HEK293 (cell line): ENCODE results near the gene UNC93B1.

Experiments used
- CTCF ChIA-PET: fragments of 350-600 bp; formaldehyde crosslinking; extraction: SDS; loops from one replicate; lab custom pipeline; 2021; ENCODE audit warnings: antibody characterized with exemption; lab: Yijun Ruan, JAX
- POLR2A ChIA-PET: fragments of 300-600 bp; formaldehyde crosslinking; extraction: SDS; loops from one replicate; lab custom pipeline; 2020; ENCODE audit warnings: antibody characterized with exemption, inconsistent platforms; lab: Yijun Ruan, JAX
- H3K27ac ChIP-seq: fragments of 200-500 bp; sonication (Bioruptor generic); 2 replicates; pipeline ENCODE4 v1.5.1; 2014; ENCODE audit warnings: low read depth, low read length, control low read depth, inconsistent platforms; ENCODE audit errors: extremely low read depth
- H3K36me3 ChIP-seq, 2 experiments: fragments of 200-500 bp in 1 of 2; sonication (Bioruptor generic) in 1 of 2; 1 replicate in 1 of 2; 2 replicates in 1 of 2; pipeline ENCODE4 v1.5.1; 2014 to 2017; ENCODE audit warnings: inconsistent platforms in 2 of 2, low read length in 2 of 2; ENCODE audit not compliant: control insufficient read depth in 2 of 2, insufficient read depth in 1 of 2
- H3K4me1 ChIP-seq: fragments of 200-500 bp; sonication (Bioruptor generic); 2 replicates; pipeline ENCODE4 v1.5.1; 2014; ENCODE audit warnings: mild to moderate bottlenecking, low read length, inconsistent platforms; ENCODE audit not compliant: control insufficient read depth, insufficient read depth
- H3K4me3 ChIP-seq: 2 replicates; pipeline ENCODE4 v1.5.1; 2011; ENCODE audit warnings: low read depth, mild to moderate bottlenecking, control low read depth, low read length, moderate library complexity
- H3K9me3 ChIP-seq: fragments of 200-500 bp; sonication (Bioruptor generic); 2 replicates; pipeline ENCODE4 v1.5.1; 2014; ENCODE audit warnings: low read depth, low read length, inconsistent platforms; ENCODE audit not compliant: control insufficient read depth, insufficient read depth
- GFI1B ChIP-seq: fragments of 450-650 bp; formaldehyde crosslinking; IDR thresholded peaks from 2 replicates; pipeline ENCODE4 v1.5.1; 2016; ENCODE audit warnings: missing biosample characterization, missing genetic modification characterization
- KLF10 ChIP-seq: fragments of 450-650 bp; IDR thresholded peaks from 2 replicates; pipeline ENCODE4 v1.5.1; 2018; ENCODE audit warnings: missing biosample characterization, mild to moderate bottlenecking, missing genetic modification characterization
- MYNN ChIP-seq: fragments of 450-650 bp; formaldehyde crosslinking; IDR thresholded peaks from 2 replicates; pipeline ENCODE4 v1.5.1; 2016; ENCODE audit warnings: missing biosample characterization, missing genetic modification characterization, borderline replicate concordance
- SCRT2 ChIP-seq: fragments of 450-650 bp; formaldehyde crosslinking; IDR thresholded peaks from 2 replicates; pipeline ENCODE4 v1.5.1; 2016; ENCODE audit warnings: missing biosample characterization, missing genetic modification characterization
- SETDB1 ChIP-seq: IDR thresholded peaks from one replicate; pipeline ENCODE4 v1.6.1; 2017; ENCODE audit warnings: mild to moderate bottlenecking, low read length, moderate library complexity, mixed read lengths; ENCODE audit not compliant: insufficient read length
- WT1 ChIP-seq: fragments of 450-650 bp; formaldehyde crosslinking; IDR thresholded peaks from 2 replicates; pipeline ENCODE4 v1.5.1; 2016; ENCODE audit warnings: missing biosample characterization, missing genetic modification characterization
- YY2 ChIP-seq: fragments of 450-650 bp; formaldehyde crosslinking; IDR thresholded peaks from 2 replicates; pipeline ENCODE4 v1.5.1; 2016; ENCODE audit warnings: missing biosample characterization, missing genetic modification characterization
- ZNF112 ChIP-seq: fragments of 450-650 bp; formaldehyde crosslinking; IDR thresholded peaks from 2 replicates; pipeline ENCODE4 v1.5.0; 2017; ENCODE audit warnings: missing biosample characterization, missing genetic modification characterization
- ZNF221 ChIP-seq: fragments of 450-650 bp; formaldehyde crosslinking; IDR thresholded peaks from 2 replicates; pipeline ENCODE4 v1.5.1; 2017; ENCODE audit warnings: missing biosample characterization, missing genetic modification characterization, borderline replicate concordance
- ZNF274 ChIP-seq, 2 experiments: fragments of 200-500 bp in 1 of 2; fragments of 450-650 bp in 1 of 2; sonication (Bioruptor generic) in 1 of 2; formaldehyde crosslinking in 1 of 2; IDR thresholded peaks; 2 replicates each; pipeline versions ENCODE4 v1.5.1 to v1.6.1; 2014 to 2016; ENCODE audit warnings: borderline replicate concordance in 1 of 2, inconsistent platforms in 1 of 2, low read length in 1 of 2, missing biosample characterization in 1 of 2, missing genetic modification characterization in 1 of 2
- ZNF423 ChIP-seq: fragments of 450-650 bp; formaldehyde crosslinking; IDR thresholded peaks from 2 replicates; pipeline ENCODE4 v1.5.1; 2016; ENCODE audit warnings: missing biosample characterization, missing genetic modification characterization
- ZNF48 ChIP-seq: fragments of 450-650 bp; formaldehyde crosslinking; IDR thresholded peaks from 2 replicates; pipeline ENCODE4 v1.5.1; 2016; ENCODE audit warnings: missing biosample characterization, missing genetic modification characterization
- ZNF677 ChIP-seq: fragments of 450-650 bp; IDR thresholded peaks from 2 replicates; pipeline ENCODE4 v1.5.0; 2018; ENCODE audit warnings: missing biosample characterization, mild to moderate bottlenecking, missing genetic modification characterization, moderate library complexity
- ZNF785 ChIP-seq: fragments of 450-650 bp; formaldehyde crosslinking; IDR thresholded peaks from 2 replicates; pipeline ENCODE4 v1.5.1; 2016; ENCODE audit warnings: missing biosample characterization, missing genetic modification characterization
- ZSCAN30 ChIP-seq: fragments of 450-650 bp; IDR thresholded peaks from 2 replicates; pipeline ENCODE4 v1.5.1; 2018; ENCODE audit warnings: missing biosample characterization, mild to moderate bottlenecking, missing genetic modification characterization, moderate library complexity
- TF ChIP-seq, protein P1 (sequence below): fragments of 450-650 bp; formaldehyde crosslinking; IDR thresholded peaks from 2 replicates; pipeline ENCODE4 v1.5.1; 2016; ENCODE audit warnings: missing biosample characterization, missing genetic modification characterization
- TF ChIP-seq, protein P2 (sequence below): fragments of 450-650 bp; IDR thresholded peaks from 2 replicates; pipeline ENCODE4 v1.5.1; 2018; ENCODE audit warnings: missing biosample characterization, mild to moderate bottlenecking, missing genetic modification characterization

Gene UNC93B1

DNA sequence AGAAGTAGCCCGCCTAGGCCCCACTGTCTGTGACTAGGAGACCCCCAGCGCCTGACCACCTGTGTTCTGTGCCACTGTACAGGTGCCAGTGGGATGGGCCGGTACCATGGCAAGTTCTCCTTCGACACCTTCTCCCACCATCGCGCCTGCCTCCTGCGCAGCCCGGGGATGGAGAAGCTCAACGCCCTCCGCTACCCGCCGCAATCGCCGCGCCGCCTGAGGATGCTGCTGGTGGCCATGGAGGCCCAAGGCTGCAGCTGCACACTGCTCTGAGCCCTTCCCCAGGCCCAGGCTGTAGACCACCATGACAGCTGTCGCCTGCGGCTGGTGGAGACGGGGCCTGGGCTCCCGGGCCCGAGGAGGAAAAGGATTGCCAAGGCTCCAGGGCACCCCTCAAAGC, 23.8 kb upstream of the UNC93B1 start:
- Histone ChIP-seq H3K4me1 (0 out of 2 replicates have a peak, but pooled peaks cover 2% of the 10 kb centered on the region), H3K27ac (no peak overlapping the region), H3K36me3 (peaks cover 0 to 27% of the 10 kb centered on the region in 2 experiments; a peak in 1 of 3 replicates), H3K9me3 (no peaks in the 10 kb centered on the region), H3K4me3 (no peak overlapping the region)
- ChIA-PET POLR2A (interaction anchor here (0.6 to 2.1 kb wide), 3 partner anchors 8 to 431 kb away, joined by 3 to 5 read pairs (median 3); partner anchors contain the start of gene ALDH3B1), CTCF (interaction anchor here (0.7 kb wide), 1 partner anchor 271 kb away, joined by 3 read pairs; no protein-coding TSS in a partner anchor)
- TF ChIP-seq WT1: no peak
- TF ChIP-seq KLF10 (tag by site-specific recombination): no peak
- no peak for TF ChIP-seq ZNF221
- no peak for TF ChIP-seq ZNF423

DNA sequence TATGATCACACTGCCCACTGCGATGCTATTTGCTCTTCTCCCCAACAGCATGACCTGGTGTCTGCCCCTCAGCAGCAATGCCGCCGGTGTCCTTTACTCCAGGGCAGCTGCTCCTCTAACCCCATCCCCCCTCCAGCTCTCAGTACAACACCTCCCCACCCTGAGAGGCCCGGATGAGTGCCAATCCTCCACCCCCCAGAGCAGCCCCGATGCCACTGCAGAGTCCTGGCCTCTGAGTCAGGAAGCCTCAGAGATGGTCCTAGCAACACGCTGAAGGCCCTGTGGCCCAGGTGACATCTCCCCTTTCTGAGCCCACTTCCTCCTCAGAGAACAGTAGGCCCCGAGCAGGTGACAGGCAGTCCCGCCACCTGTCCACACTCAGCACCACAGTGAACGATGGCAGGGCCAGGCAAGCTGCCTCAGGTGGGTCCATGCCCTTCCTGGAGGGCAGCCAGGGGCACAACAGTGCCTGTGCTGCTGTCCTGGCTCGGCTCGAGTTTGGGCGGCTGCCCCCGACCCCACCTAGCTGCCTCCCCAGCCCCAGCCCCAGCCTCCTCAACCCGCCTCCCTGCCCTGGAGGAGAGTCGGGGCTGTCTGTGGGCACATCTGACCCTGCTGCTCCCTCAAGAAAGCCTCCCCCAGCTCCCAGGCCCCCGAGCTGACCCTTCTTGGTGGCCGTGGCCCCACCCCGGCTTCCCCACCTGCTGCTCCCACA, 22.7 kb upstream of the UNC93B1 start:
- no peak overlapping the region for H3K27ac ChIP-seq

DNA sequence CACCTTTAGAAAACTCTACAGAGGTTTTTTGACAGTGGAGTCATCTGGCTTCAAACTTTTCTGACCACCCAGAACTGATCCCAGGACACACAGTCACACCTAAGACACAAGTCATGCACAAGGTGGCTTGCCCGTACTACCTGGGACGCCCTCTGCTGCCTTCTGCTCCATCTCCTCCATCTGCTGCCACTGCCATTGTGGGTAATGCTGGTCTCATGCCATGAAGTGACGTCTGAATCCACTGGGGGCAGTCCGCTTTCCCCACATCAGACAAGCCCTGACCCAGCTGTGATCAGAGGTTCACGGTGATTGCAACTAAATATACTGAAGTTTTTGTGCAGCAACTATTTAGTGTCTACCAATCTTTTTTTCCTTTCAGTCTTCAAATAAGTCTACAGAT, 21.1 kb upstream of the UNC93B1 start:
- POLR2A ChIA-PET: interaction anchor here (1.0 to 1.3 kb wide), 2 partner anchors 15 kb away, joined by 3 to 4 read pairs; partner anchors contain the start of gene ALDH3B1
- Histone ChIP-seq H3K9me3 (no peaks in the 10 kb centered on the region), H3K27ac (no peak overlapping the region), H3K4me3 (no peak overlapping the region), H3K4me1 (no peaks in the 10 kb centered on the region), H3K36me3 (peaks cover 0 to 18% of the 10 kb centered on the region in 2 experiments; a peak in 1 of 3 replicates)
- CTCF ChIA-PET: interaction anchor here (0.6 kb wide), 1 partner anchor 291 kb away, joined by 3 read pairs; no protein-coding TSS in a partner anchor
- TF ChIP-seq ZSCAN30 (tag by site-specific recombination): no peak
- TF ChIP-seq, protein P1, sequence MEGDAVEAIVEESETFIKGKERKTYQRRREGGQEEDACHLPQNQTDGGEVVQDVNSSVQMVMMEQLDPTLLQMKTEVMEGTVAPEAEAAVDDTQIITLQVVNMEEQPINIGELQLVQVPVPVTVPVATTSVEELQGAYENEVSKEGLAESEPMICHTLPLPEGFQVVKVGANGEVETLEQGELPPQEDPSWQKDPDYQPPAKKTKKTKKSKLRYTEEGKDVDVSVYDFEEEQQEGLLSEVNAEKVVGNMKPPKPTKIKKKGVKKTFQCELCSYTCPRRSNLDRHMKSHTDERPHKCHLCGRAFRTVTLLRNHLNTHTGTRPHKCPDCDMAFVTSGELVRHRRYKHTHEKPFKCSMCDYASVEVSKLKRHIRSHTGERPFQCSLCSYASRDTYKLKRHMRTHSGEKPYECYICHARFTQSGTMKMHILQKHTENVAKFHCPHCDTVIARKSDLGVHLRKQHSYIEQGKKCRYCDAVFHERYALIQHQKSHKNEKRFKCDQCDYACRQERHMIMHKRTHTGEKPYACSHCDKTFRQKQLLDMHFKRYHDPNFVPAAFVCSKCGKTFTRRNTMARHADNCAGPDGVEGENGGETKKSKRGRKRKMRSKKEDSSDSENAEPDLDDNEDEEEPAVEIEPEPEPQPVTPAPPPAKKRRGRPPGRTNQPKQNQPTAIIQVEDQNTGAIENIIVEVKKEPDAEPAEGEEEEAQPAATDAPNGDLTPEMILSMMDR: peak; percentile 32; the same call in 1 of the 2 replicates

More for the DNA sequence above, 22.7 kb upstream of the UNC93B1 start:
- TF ChIP-seq ZNF48 (tag by site-specific recombination) (no peak), SCRT2 (tag by site-specific recombination) (no peak), GFI1B (tag by site-specific recombination) (no peak), MYNN (tag by site-specific recombination) (no peak), ZNF112 (tag by site-specific recombination) (no peak), ZNF274 (IDR thresholded peaks at IDR 0.05; ENCODE audit: low read length) (no peak), ZNF274 (tag by site-specific recombination; IDR thresholded peaks at IDR 0.05; ENCODE audit: borderline replicate concordance) (no peak)
- Histone ChIP-seq H3K4me3 (no peak overlapping the region), H3K4me1 (no peaks in the 10 kb centered on the region), H3K36me3 (peaks cover 0 to 18% of the 10 kb centered on the region in 2 experiments; a peak in 1 of 3 replicates), H3K9me3 (no peaks in the 10 kb centered on the region)
- ChIA-PET POLR2A (interaction anchor here (2.1 kb wide), 1 partner anchor 17 kb away, joined by 5 read pairs; the partner anchor contains the start of gene ALDH3B1), CTCF (interaction anchor here (0.6 to 0.7 kb wide), 2 partner anchors 17 to 71 kb away, joined by 3 to 4 read pairs; partner anchors contain the start of gene ALDH3B1)

DNA sequence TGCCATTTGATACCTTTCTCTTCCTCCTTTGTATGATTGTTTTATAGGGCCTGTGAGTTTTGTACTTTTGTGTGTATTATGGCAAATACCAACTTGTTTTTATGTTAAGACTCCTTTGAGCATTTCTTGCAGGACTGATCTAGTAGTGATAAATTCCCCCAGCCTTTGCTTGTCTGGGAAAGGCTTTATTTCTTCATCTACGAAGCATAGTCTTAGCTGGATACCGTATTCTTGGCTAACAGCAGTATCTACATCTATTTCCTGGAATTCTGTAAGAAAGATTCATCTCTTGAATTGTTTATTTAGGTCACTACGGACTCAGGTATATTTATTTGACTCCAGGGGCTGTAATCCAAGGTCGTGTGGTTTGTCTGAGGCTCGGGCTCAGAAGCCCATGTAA, 20.6 kb upstream of the UNC93B1 start:
- no peak overlapping the region for H3K27ac ChIP-seq
- POLR2A ChIA-PET: interaction anchor here (1.0 to 1.3 kb wide), 2 partner anchors 14 to 16 kb away, joined by 3 to 4 read pairs; partner anchors contain the start of gene ALDH3B1
- H3K9me3 ChIP-seq: no peaks in the 10 kb centered on the region
- peaks cover 0 to 18% of the 10 kb centered on the region in 2 experiments; a peak in 1 of 3 replicates for H3K36me3 ChIP-seq
- TF ChIP-seq ZNF785 (tag by site-specific recombination) (no peak), ZNF677 (tag by site-specific recombination) (0 out of 2 replicates have a peak, but pooled peaks have one; percentile 19), YY2 (tag by site-specific recombination) (no peak), SETDB1 (peak; percentile 96)
- TF ChIP-seq, protein P2, sequence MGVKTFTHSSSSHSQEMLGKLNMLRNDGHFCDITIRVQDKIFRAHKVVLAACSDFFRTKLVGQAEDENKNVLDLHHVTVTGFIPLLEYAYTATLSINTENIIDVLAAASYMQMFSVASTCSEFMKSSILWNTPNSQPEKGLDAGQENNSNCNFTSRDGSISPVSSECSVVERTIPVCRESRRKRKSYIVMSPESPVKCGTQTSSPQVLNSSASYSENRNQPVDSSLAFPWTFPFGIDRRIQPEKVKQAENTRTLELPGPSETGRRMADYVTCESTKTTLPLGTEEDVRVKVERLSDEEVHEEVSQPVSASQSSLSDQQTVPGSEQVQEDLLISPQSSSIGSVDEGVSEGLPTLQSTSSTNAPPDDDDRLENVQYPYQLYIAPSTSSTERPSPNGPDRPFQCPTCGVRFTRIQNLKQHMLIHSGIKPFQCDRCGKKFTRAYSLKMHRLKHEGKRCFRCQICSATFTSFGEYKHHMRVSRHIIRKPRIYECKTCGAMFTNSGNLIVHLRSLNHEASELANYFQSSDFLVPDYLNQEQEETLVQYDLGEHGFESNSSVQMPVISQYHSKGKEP (tag by site-specific recombination): no peak
- no peak overlapping the region for H3K4me3 ChIP-seq
- H3K4me1 ChIP-seq: no peaks in the 10 kb centered on the region
- CTCF ChIA-PET: interaction anchor here (0.6 kb wide), 1 partner anchor 86 kb away, joined by 3 read pairs; no protein-coding TSS in a partner anchor
